ENCODE measurements around the gene CYP4V2.
"Not testable (repeated sequence)": the region's sequence is repeated elsewhere in the genome, so short reads cannot be mapped to it uniquely, and the experiment has no call there.

Gene CYP4V2

DNA sequence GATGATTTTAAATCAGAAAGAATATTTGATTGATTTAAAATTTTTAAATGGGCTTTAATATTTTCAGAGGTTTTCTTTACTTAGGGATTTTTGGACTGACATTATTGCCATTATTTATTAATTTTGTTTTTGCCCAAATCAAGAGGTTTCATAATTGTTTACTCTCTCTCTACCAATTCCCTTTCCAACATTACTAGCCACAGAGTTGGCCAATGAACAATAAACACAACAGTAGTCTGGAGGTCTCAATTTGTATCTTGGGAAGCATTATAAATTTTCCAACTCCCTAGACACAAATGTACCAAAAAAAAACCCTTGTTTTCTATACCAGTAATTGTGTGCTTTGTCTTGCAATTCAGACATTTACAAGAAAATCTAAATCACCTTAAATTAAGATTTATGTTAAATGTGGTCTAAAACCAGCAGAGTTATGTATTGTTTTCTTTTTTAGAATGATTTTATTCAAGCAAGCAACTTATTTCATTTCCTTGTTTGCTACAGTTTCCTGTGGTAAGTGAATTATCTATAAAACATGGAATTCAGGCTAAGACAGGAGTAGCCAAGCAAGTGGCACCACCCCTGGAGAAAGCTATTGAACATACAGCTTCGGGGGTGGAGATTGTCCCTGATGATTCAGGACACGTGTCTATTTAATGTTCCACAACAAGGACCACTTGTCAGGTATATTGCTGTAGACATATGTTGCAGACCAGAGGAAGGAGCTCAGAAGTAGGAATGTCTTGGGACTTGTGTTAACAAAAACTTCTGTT, 36.6 kb downstream of the CYP4V2 start:
- DNase-seq (ENCODE audit: low read depth, low spot score), result no peak

DNA sequence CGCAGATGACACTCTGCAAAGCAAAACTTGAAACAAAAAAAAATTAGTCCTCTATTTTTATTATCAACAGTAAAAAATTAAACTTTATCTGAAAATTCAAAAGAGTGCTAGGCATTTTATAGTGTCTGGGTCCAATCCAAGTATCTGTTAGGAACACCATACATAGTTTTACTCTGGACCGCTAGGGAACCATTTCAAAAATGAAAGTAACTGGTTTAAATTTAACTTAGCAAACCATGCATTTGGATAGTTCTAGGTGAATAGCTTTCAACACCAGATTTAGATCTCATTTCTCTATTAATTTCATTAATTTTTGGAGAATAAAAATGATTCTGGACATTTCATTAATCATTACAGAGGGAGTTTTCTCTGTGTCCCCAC, 37.1 kb downstream of the CYP4V2 start:
- DNase-seq (ENCODE audit: low read depth, low spot score), result no peak

DNA sequence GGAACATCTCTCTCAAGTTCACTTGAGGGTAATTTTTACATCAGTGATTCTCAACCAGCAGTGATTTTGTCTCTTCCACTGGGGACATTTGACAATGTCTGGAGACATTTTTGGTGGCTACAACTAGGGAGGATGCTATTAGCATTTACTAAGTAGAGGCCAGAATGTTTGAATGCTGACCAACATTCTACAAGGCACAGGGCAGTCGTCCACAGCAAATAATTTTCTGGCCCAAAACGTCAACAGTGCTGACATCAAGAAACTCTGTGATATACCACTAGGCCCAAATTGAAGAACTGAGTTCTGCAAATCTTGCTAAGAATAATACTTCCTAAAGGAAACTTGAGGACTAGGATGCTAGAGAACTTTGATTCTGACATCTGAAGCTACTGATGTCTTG, 43.0 kb downstream of the CYP4V2 start:
- no peak for DNase-seq (ENCODE audit: low read depth, low spot score)

DNA sequence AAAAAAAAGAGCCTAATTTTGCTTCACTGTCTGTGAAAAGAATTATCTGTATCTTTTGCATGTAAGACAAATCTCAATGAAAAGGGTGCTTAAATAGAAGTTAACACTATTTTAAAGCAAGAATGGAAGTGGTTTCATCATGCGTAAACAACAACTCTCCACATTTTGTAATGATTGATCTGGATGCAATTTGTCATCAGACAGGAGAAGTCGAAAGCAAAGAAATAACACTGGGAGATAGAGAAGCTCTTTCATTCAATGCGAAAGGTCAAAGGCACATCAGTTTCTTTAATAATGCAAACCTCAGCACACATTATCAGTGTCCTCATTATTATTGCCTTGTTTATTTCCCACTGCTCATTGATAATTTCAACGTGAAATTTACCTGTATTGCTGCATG, 44.8 kb downstream of the CYP4V2 start:
- no peak for DNase-seq (ENCODE audit: low read depth, low spot score)

DNA sequence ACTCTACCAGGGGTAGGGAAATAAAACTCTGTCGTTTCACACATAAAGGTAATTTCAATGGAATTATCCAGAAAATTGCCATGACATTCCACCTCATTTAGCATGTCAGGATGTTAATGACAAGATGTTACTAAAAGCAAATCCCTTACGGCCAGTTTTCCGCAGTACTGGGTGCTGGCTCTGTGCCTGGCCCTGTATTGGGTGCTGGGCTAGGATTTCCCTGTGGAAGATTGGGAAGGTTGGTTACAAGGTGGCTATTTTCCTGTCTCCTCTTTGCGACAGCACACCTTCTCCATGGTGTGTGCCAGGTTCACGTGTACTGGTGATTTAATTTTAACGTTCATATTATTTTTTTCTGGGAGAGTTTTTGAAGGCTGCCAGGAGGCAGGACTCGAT, 49.1 kb downstream of the CYP4V2 start:
- no peak for DNase-seq (ENCODE audit: low read depth, low spot score)

DNA sequence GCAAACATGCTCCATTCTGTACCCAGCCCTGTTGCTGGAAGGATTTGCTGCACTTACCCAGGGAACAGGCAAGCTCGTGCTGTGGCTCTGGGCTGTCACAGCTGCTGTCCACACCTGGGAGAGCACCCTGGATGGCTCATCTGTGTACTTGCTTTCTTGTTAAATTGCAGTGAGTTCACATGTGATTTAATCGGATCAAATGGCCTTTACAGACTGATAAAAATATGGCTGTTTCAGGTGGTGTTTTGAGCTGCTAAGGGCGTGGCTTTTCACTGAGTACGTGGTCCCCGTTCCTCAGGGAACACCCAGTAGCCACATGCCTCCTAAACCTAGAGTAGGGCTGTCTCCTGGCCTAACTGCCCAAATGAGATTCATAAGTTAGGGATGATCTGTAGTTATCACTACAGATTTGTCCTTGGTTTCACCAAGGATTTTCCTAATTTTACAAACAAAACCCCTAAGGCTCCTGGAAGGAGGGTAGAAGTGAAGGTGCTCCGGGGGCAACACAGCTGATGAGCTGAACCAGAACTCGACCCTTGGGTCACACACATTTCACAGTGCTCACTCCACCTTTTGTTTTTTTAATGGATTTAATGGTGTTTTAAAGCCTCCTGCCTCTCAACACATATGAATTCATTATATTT, 49.6 kb downstream of the CYP4V2 start:
- no peak for DNase-seq (ENCODE audit: low read depth, low spot score)

DNA sequence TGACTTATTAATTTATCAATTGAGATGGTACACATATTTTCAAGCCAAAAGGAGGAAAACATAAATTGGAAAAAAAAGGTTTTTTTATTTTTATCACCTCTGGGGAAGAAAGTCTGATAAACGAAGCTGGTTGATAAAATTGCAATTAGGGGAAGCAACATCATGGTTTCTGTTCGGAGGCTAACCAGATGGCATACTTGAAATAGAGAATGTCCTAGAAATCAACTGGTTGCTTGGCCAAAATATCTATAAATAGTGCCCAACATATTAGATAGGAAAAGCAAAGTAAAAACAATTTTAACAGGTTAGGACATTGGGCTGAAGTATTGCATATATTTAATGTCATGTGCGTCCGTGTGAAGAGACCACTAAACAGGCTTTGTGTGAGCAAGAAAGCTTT, 50.2 kb downstream of the CYP4V2 start:
- DNase-seq (ENCODE audit: low read depth, low spot score), result no peak

DNA sequence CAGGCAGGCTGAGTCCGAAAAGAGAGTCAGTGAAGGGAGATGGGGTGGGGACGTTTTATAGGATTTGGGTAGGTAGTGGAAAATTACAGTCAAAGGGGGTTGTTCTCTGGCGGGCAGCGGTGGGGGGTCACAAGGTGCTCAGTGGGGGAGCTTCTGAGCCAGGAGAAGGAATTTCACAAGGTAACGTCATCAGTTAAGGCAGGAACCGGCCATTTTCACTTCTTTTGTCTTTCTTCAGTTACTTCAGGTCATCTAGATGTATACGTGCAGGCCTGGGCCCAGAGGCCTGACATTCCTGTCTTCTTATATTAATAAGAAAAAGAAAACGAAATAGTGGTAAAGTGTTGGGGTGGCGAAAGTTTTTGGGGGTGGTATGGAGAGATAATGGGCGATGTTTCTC, 50.7 kb downstream of the CYP4V2 start:
- DNase-seq (ENCODE audit: low read depth, low spot score), result not testable (repeated sequence)

DNA sequence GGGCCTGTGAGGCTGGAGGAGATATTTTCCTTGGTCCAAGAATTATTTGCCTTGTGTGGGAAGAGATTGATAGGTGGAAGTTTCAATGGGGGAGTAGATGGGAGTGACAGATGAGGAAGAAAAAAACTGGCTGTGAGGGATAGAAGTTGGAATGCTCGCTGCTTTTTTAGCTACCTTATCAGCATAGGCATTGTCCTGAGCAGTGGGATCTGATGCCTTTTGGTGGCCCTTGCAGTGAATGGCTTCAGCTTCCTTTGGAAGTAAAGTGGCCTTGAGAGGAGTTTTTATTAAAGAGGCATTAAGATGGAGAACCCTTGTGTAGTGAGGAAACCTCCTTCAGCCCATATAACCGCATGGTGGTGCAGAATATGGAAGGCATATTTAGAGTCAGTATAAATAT, 52.0 kb downstream of the CYP4V2 start:
- no peak for DNase-seq (ENCODE audit: low read depth, low spot score)

DNA sequence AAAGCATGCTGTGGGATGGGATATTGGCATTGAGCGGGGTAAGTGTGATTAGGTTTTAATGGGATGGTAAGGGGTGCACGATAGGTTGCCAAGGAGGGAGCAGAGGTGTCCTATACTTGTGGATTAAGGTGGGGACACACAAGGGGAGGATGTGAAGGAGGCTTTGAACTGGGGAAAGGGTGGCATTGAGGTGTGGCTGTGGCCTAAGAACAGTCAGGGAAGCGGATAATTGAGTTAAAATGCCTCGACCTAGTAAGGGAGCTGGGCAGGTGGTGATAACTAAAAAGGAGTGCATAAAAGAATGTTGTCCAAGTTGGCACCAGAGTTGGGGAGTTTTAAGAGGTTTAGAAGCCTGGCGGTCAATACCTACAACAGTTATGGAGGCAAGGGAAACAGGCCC, 53.5 kb downstream of the CYP4V2 start:
- DNase-seq (ENCODE audit: low read depth, low spot score), result no peak

DNA sequence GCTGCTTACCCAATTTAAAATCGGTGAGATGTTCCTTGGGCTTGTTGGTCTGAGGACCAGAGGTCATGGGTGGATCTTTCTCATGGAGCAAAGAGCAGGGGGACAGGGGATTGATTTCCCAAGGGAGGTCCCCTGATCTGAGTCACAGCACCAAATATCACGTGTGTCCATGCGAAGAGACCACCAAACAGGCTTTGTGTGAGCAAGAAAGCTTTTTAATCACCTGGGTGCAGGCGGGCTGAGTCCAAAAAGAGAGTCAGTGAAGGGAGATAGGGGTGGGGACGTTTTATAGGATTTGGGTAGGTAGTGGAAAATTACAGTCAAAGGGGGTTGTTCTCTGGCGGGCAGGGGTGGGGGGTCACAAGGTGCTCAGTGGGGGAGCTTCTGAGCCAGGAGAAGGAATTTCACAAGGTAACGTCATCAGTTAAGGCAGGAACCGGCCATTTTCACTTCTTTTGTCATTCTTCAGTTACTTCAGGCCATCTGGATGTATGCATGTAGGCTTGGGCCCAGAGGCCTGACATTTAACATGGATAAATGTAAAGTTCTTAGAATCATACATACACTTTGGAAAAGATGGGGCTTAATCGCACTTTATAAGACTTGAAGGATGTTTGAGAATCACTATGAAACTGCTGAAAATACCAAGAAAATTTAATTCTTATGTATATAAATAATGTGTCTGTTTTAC, 55.8 kb downstream of the CYP4V2 start:
- not testable (repeated sequence) for DNase-seq (ENCODE audit: low read depth, low spot score)

DNA sequence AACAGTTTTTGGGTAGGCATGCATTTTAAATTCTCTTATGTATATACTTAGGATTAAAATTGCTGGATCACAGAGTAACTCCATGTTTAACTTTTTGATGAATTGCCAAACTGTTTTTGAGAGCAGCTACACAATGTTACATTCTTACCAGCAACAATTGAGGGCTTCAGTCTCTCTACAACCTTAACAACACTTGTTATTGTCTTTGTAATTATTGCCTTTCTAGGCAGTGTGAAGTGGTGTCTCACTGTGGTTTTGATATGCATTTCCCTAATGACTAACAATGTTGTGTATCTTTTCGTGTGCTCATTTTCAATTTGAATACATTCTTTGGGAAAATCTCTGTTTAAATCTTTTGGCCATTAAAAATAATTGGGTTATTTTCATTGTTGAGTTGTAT, 57.3 kb downstream of the CYP4V2 start:
- DNase-seq (ENCODE audit: low read depth, low spot score), result no peak

DNA sequence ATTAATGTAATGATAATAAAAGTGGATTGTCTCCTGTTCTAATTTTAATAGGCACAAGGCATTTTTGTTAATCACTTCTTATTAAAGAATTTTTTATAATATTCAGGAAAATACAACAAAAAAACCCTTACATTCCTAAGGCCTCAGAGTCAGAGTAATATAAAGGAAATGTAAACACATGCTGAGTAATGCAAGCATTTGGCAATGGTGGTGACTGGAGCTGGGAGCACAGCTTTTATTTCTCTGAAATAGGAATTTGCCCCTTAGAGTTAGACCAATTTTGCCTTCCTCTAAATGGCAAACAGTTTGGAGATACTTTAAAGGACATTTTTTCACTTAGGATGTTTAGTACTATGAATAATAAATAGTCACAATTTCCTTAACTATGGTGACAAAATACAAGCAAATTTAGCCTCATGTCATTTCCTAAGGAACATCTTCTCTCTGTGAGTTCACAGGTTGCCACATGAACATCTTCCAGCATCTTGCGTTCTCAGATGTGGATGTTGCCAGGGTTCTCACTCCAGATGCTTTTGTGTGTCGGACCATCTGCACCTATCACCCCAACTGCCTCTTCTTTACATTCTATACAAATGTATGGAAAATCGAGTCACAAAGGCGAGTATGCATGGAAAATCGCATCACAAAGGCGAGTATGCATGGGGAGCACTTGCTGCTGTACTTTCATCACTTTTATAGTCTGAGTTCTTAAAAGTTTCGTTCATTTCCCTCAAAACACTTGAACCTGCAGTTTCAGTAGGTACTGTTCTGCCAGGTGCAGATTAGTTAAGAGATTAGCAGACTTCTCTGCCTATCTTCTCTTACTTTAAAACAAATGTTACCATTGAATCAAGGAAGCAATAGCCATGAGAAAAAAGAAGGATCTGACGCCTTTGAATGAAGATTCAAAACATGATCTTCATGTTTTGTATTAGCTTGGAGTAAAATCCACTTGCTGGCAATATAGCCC, 58.7 kb downstream of the CYP4V2 start:
- no peak for DNase-seq (ENCODE audit: low read depth, low spot score)

DNA sequence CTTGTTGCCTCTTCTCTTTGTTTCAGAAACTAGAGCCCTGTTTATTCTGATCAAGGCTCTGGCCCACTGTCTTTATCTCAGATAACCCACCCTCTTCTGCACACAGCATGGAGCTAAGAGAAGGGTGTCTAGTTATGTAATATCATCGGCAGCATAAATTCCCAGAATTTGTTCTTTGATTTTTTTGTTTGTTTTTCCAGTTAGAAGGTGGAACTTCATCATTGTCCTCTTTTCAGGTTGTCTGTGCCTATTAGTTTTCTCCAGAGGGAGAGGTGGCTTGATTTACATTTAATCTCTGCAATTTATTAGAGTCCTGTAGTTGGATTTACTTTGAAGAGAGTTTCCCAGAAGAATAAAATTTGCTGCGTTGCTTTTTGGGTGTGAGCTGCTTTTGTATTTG, 59.4 kb downstream of the CYP4V2 start:
- DNase-seq (ENCODE audit: low read depth, low spot score), result no peak

DNA sequence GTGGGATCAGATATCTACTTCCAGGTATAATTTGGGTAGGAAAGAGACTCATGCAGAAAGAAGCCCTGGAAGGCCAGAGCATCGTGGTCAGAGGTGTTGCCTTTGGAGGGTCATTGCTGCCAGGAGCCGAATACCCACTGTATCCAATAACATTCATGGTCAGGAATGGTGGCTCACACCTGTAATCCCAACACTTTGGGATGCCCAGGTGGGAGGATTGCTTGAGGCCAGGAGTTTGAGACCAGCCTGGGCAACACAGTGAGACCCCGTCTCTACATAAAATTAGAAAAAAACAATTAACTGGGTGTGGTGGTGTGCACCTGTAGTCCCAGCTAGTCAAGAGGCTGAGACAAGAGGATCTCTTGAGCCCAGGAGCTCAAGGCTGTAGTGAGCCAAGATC, 63.8 kb downstream of the CYP4V2 start:
- DNase-seq (ENCODE audit: low read depth, low spot score), result no peak

DNA sequence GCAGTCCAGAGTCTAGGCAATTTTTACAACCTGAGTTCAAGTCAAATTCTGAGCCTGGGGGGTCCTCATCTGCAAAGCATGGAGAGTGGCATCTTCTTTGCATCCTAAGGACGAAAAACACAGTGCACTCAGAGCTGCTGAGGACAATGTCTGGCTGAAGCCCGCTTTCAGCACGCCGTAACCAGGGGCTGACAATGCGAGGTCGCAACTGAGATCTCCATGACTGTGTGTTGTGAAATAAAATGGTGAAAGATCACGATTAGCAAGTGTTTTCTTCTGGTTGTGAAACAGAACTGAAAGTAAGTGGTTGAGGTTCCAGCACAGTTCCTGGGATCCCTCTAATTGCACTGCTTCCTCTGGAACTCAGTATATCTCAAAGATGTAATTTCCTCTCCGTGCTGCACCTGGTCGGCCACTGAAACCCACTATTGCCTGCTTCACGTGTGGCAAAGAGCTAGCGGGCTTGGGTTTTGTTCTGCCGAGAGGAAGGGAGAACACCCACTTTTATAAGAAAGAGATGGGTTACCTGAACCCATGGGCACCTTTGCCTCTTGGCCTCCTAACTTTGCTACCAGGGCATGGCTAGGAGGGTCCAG, 66.9 kb downstream of the CYP4V2 start:
- DNase-seq (ENCODE audit: low read depth, low spot score), result no peak

DNA sequence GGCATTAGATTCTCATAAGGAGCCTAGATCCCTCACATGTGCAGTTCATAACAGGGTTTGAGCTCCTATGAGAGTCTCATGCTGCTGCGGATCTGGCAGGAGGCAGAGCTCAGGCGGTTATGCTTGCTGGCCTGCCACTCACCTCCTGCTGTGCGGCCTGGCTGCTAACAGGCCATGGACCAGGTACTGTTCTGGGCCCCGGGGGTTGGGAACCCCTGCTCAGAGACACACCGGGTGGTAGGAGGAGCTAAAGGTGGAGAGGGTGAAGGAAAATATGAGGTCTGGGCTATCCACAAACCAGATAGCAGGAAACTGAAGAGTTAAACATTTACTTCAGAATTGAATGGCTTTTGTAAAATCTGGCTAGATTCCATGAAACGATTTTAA, 68.7 kb downstream of the CYP4V2 start:
- no peak for DNase-seq (ENCODE audit: low read depth, low spot score)

Measured in smooth muscle cell of the brain vasculature (primary cell).